Keratinocyte (primary cell): ENCODE measurements around the gene PRAC1. TPM values are rescaled to one million over a fixed set of nuclear protein-coding genes. Genes with fewer than 3 reads are reported as not detected.

ENCODE experiments used
- DNase-seq: peaks from one replicate; pipeline ENCODE4 v3.0.0-alpha.2; 2011; ENCODE audit warnings: low read depth, missing footprints, low spot score
- FAIRE-seq: peaks from 2 replicates; lab custom pipeline; 2011; peaks lifted over from hg19 to GRCh38; lab: Jason Lieb, UNC
- H2AFZ ChIP-seq: 2 replicates; pipeline ENCODE4 v1.6.0; 2012; ENCODE audit warnings: low read length, control low read depth, inconsistent platforms; ENCODE audit not compliant: control insufficient read depth
- H3K27ac ChIP-seq: 2 replicates; pipeline ENCODE4 v1.5.1; 2011; ENCODE audit warnings: low read length; ENCODE audit not compliant: control insufficient read depth, insufficient read depth
- H3K27me3 ChIP-seq: 3 replicates; pipeline ENCODE4 v1.6.0; 2011; ENCODE audit warnings: low read length; ENCODE audit not compliant: control insufficient read depth, insufficient read depth; ENCODE audit errors: extremely low read depth
- H3K36me3 ChIP-seq, 2 experiments: 2 replicates in 1 of 2; 3 replicates in 1 of 2; pipeline ENCODE4 v1.5.1; 2011; ENCODE audit warnings: low read length in 2 of 2, mild to moderate bottlenecking in 1 of 2; ENCODE audit not compliant: control insufficient read depth in 2 of 2, insufficient read depth in 2 of 2; ENCODE audit errors: extremely low read depth in 1 of 2
- H3K4me1 ChIP-seq: 3 replicates; pipeline ENCODE4 v1.5.1; 2011; ENCODE audit warnings: low read length; ENCODE audit not compliant: control insufficient read depth, insufficient read depth; ENCODE audit errors: extremely low read depth
- H3K4me2 ChIP-seq: 3 replicates; pipeline ENCODE4 v1.6.0; 2011; ENCODE audit warnings: low read depth, low read length; ENCODE audit not compliant: control insufficient read depth, insufficient read depth; ENCODE audit errors: extremely low read depth
- H3K4me3 ChIP-seq, 3 experiments: fragments of 200-600 bp in 1 of 3; sonication (generic) in 1 of 3; 2 replicates in 2 of 3; 3 replicates in 1 of 3; pipeline ENCODE4 v1.5.1; 2011 to 2016; ENCODE audit warnings: low read length in 3 of 3, mild to moderate bottlenecking in 3 of 3, control low read depth in 2 of 3, inconsistent platforms in 1 of 3, low read depth in 1 of 3, mixed read lengths in 1 of 3, mixed run types in 1 of 3, moderate library complexity in 1 of 3; ENCODE audit not compliant: control insufficient read depth in 2 of 3, insufficient read depth in 2 of 3; ENCODE audit errors: extremely low read depth in 1 of 3
- H3K79me2 ChIP-seq: 2 replicates; pipeline ENCODE4 v1.6.0; 2012; ENCODE audit warnings: low read length; ENCODE audit not compliant: control insufficient read depth, insufficient read depth
- H3K9ac ChIP-seq: 3 replicates; pipeline ENCODE4 v1.6.0; 2011; ENCODE audit warnings: low read length; ENCODE audit not compliant: control insufficient read depth, insufficient read depth; ENCODE audit errors: extremely low read depth
- H3K9me1 ChIP-seq: 3 replicates; pipeline ENCODE4 v1.6.0; 2011; ENCODE audit warnings: low read length; ENCODE audit not compliant: control insufficient read depth, insufficient read depth; ENCODE audit errors: extremely low read depth
- H3K9me3 ChIP-seq: 2 replicates; pipeline ENCODE4 v1.5.1; 2012; ENCODE audit warnings: low read depth, low read length; ENCODE audit not compliant: control insufficient read depth
- H4K20me1 ChIP-seq: 3 replicates; pipeline ENCODE4 v1.6.0; 2011; ENCODE audit warnings: low read length; ENCODE audit not compliant: control insufficient read depth, insufficient read depth; ENCODE audit errors: extremely low read depth
- EZH2 ChIP-seq: IDR thresholded peaks from one replicate; pipeline ENCODE4 v1.6.1; 2012; ENCODE audit warnings: inconsistent platforms, mild to moderate bottlenecking, low read length, moderate library complexity
- dilution Hi-C: fragments of 300-500 bp; cut with MboI; formaldehyde crosslinking; loops from one replicate; pipeline ENCODE4 v1.7.0; 2020; ENCODE audit warnings: low sequenced_read_pairs; ENCODE audit not compliant: extremely low pct_ligation_motif_present
- polyA plus RNA-seq, 5 experiments: library from polyadenylated mRNA; depleted of rRNA in 3 of 5; stranded (reverse) in 3 of 5; stranded (forward) in 1 of 5; unstranded in 1 of 5; fragments of >200 nt; gene quantifications; 1 replicate in 1 of 5; 2 replicates in 3 of 5; 3 replicates in 1 of 5; pipeline versions ENCODE4 v1.2.1 to v1.2.3, GENCODE V29; 2011 to 2012; ENCODE audit warnings: missing spikeins in 2 of 5, low read depth in 1 of 5, low replicate concordance in 1 of 5
- TF ChIP-seq, protein P1 (sequence below), 3 experiments: IDR thresholded peaks in 1 of 3; conservative IDR thresholded peaks in 1 of 3; optimal IDR thresholded peaks in 1 of 3; 2 replicates in 2 of 3; 3 replicates in 1 of 3; pipeline versions ENCODE3 to v1.5.1; 2011; ENCODE audit warnings: low read length in 3 of 3, mild to moderate bottlenecking in 3 of 3, moderate library complexity in 2 of 3, control low read depth in 1 of 3, inconsistent platforms in 1 of 3; ENCODE audit not compliant: insufficient read depth in 2 of 3; ENCODE audit errors: extremely low read depth in 1 of 3

Gene PRAC1
- polyA plus RNA-seq, 1 donor (not counting 4 experiments of a cell fraction or from before 2014, with no cell fraction given), result not detected

- H3K36me3 ChIP-seq, result no peaks in the 10 kb centered on the region
- no peak overlapping the region for H3K4me3 ChIP-seq
- no peak overlapping the region for H2AFZ ChIP-seq
- FAIRE-seq (no peak), DNase-seq (no peak)
- peaks cover 7% of the 10 kb centered on the region for H4K20me1 ChIP-seq
- dilution Hi-C loops, result no loop called here
- no peak overlapping the region for H3K9ac ChIP-seq
- no peak overlapping the region for H3K4me2 ChIP-seq
- H3K79me2 ChIP-seq, result no peaks in the 10 kb centered on the region
- peaks cover 4% of the 10 kb centered on the region for H3K4me1 ChIP-seq
- no peak for TF ChIP-seq EZH2
- TF ChIP-seq, protein P1, sequence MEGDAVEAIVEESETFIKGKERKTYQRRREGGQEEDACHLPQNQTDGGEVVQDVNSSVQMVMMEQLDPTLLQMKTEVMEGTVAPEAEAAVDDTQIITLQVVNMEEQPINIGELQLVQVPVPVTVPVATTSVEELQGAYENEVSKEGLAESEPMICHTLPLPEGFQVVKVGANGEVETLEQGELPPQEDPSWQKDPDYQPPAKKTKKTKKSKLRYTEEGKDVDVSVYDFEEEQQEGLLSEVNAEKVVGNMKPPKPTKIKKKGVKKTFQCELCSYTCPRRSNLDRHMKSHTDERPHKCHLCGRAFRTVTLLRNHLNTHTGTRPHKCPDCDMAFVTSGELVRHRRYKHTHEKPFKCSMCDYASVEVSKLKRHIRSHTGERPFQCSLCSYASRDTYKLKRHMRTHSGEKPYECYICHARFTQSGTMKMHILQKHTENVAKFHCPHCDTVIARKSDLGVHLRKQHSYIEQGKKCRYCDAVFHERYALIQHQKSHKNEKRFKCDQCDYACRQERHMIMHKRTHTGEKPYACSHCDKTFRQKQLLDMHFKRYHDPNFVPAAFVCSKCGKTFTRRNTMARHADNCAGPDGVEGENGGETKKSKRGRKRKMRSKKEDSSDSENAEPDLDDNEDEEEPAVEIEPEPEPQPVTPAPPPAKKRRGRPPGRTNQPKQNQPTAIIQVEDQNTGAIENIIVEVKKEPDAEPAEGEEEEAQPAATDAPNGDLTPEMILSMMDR (optimal IDR thresholded peaks at IDR 0.05 in 1 of 3, IDR thresholded peaks at IDR 0.05 in 1 of 3, conservative IDR thresholded peaks at IDR 0.05 in 1 of 3; ENCODE audit: extremely low read depth in 1 of 3, insufficient read depth in 2 of 3, low read length in 3 of 3), result no peak
- H3K9me3 ChIP-seq, result no peaks in the 10 kb centered on the region
- H3K9me1 ChIP-seq, result no peaks in the 10 kb centered on the region
- H3K27ac ChIP-seq, result no peak overlapping the region
- peaks cover 97% of the 10 kb centered on the region for H3K27me3 ChIP-seq
Measured at GRCh38 chr17:48719642-48720265, 2.6 kb downstream of the PRAC1 start.

DNA sequence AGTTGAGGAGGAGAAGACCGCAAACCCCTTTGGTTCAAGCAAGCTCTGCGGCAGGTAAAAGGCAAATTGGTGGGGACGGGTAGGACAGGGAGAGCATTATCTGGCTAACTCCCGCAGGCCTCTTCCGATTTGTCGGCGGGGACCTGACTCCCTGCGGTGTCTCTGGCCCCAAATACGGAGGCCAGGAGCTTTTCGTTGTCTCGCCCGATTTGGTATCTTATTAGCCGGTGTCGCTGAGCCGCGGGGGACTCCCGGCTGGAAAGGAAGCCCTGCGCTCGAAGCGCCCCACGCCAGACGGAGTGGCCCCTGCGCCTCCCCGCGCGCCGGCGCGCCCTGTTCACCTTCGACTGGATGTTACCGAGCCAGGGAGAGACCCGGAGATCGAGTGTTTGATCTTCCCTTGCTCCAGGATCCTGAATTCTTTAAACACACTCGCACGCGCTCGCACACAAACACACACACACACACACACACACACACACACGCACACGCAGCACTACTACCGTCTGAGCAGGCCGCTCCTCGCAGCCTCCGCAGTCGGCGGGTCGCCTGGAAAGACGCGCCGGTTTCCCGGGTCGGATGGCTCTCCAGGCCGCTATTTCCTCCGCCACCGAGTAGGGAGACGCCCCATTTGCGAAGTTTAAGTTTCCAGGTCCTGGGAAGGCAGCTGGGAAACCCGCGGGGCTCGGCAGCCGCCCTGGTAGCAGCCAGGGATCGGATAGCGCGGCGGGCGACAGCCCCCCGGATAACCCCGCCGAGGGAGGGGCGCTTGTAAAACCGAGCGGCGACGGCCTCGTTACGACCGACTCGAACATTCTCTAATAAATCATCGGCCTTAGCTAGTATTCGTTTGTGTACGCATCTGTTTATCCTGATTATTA, 3.3 kb downstream of the PRAC1 start:
- H3K4me1 ChIP-seq, result peaks cover 4% of the 10 kb centered on the region
- peak overlapping the region; percentile 27 for H3K4me2 ChIP-seq
- no peak overlapping the region for H2AFZ ChIP-seq
- no peaks in the 10 kb centered on the region for H3K79me2 ChIP-seq
- H3K36me3 ChIP-seq, result no peaks in the 10 kb centered on the region
- H3K27me3 ChIP-seq, result peaks cover 91% of the 10 kb centered on the region
- H3K9me1 ChIP-seq, result no peaks in the 10 kb centered on the region
- H4K20me1 ChIP-seq, result peaks cover 7% of the 10 kb centered on the region
- H3K4me3 ChIP-seq, result no peak overlapping the region
- H3K9me3 ChIP-seq, result no peaks in the 10 kb centered on the region
- DNase-seq, result no peak
- H3K9ac ChIP-seq, result no peak overlapping the region
- TF ChIP-seq, protein P1 (optimal IDR thresholded peaks at IDR 0.05 in 1 of 3, IDR thresholded peaks at IDR 0.05 in 1 of 3, conservative IDR thresholded peaks at IDR 0.05 in 1 of 3; ENCODE audit: extremely low read depth in 1 of 3, insufficient read depth in 2 of 3, low read length in 3 of 3), result no peak
- peak; percentile 68 for TF ChIP-seq EZH2
- no peak for FAIRE-seq
- dilution Hi-C loops, result no loop called here
- H3K27ac ChIP-seq, result no peak overlapping the region
